GM18520 (cell line): ENCODE results near the gene SEBOX.

Experiments
- ATAC-seq: cut with Tn5 transposase; IDR thresholded peaks from one replicate; pipeline ENCODE4 v1.9.1; 2021; ENCODE audit not compliant: unreplicated experiment

Gene SEBOX

DNA sequence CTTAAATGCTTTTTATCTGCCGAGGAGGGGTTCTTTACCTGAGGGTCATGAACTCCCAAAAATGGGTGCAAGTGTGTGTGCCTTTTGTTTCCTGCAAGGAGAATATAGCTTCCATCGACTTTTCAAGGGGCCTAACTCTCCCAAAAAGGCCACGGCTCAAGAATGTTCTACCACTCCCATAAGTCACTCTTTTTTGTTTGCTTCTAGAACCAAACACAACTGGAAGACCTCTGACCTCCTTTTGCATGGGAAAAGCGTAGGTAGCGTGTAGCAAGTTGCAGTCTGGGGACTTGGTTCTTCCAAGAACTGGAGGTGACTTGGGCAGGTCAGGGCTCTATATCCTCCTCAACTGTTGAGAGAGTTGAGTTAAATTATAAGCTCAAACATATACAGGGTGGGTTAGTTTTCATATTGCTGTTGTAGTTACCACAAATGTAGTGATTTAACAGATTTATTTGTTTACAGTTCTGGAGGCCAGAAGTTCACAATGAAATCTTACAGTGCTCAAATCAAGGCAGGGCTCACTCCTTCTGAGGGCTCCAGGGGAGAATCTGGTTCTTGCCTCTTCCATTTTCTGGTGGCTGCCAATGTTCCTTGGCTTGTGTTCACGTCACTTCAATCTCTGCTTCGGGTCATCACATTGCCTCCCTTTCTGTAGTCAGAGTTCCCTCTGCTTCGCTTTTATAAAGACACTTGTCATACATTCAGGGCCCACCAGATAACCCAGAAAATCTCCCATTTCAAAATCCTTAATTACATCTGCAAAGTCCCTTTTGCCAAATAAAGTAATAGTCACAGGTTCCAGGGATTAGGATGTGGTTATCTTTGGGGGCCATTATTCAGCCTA is 44.6 kb downstream of the SEBOX start:
- ATAC-seq: no peak

- ATAC-seq: no peak
These were observed 45.4 kb downstream of the SEBOX start for GRCh38 chr17:28319598-28319935.

DNA sequence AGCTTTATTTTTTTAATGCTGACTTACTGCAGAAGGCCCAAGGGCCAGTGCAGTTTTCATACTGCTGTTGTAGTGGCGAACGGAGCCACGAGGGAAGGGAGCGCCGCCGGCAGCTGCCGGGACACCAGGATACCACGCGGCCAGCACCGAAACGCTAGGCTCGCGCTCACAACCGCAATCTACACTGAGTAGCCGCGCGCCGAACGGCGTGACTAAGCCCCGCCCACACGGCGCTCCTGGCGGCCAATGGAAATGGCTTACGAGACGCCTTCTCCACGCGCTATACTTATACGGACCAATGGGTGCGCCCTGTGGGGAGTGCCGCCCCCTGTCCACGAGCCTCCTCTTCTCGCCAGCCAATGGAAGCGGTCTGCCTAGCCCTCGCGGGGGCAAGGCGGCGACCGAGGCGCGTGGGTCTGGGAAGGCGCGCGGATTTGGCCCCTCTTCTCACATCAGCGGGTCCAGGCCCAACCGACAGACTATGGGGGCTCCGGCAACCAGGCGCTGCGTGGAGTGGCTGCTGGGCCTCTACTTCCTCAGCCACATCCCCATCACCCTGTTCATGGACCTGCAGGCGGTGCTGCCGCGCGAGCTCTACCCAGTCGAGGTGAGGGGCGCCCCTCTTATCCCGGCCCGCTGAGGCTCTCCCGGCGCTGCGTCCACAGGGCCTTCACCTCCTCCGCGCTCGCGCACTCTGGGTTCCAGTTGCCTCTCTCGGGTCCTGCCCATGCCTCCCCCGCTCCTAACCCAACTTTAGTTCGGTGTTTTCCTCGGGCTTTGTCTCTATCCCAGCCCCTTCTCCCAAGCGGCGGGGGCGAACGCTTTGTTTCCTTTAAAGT is 46.0 kb downstream of the SEBOX start, which contains the start of gene TMEM97:
Gene TMEM97, plus strand, starts transcription at position 442 of the 839 bp plus-strand sequence. Its CDS starts 40 bp downstream, at position 482.
- ATAC-seq: peak; percentile 95

DNA sequence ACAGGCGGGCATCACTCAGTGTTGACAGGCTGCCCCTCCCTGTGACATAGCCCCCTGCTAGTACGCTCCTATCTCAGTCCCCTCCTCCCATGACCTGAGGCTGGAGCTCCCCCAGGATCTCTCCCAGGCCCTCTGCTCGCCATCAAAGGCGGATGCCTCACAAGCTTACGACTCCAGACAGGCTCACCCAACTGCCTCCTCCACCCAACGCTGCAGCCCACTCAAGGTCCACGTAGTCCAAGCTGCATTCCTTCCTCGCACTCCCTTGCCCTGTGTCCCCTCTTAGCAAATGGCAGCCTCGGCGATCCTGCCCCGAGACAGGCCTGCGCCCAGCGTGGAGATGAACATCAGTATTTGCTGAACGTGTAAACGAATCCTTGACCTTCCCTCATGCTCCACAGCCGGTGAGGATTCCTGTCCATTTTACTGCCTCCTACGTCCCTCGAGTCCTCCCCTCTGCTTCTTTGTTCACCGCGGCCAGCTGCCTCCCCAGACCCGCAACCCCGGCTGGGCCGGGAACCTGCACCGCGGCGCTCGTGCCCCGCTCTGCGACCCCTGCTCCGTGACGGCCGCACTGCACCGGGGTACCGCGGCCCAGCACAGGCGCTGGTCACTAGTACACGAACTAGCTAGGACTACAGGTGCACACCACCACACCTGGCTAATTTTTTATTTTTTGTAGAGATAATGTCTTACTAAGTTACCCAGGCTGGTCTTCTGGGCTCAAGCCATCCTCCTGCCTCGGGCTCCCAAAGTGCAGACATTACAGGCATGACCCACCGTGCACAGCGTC is 46.8 kb downstream of the SEBOX start:
- no peak for ATAC-seq

- ATAC-seq: no peak
These were observed 47.7 kb downstream of the SEBOX start for GRCh38 chr17:28317099-28317965.

DNA sequence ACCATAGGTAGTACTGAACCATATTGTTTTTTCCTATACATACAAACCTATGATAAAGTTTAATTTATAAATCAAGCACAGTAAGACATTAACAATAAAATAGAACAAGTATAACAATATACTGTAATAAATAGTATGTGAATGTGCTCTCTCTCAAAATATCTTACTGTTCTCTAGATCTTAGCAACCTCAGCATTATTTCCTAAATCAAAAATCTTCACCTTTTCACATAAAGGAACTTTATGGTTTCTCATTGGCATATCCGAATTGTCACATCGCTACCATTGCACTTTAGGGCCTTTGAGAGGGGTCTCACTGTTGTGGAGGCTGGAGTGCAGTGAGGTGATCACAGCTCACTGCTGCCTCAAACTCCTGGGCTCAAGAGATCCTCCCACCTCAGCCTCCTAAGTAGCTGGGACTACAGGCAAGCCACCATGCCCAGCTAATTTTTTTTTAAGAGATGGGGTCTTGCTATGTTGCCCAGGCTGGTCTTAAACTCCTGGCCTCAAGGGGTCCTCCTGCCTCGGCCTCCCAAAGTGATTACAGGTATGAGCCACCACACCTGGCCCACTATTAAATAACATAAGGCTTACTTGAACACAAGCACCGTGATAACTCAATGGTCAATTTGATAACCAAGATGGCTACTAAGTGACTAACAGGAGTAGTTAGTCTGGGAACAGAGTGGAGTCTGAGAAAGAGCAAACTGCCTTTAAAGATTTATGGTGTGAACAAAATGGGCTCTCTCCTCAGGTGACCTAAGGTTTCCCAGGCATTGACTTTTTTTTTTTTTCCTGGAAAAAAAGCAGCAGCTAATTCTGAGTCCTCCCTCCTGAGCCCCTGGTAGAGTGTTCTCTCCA is 48.9 kb downstream of the SEBOX start:
- ATAC-seq: no peak

DNA sequence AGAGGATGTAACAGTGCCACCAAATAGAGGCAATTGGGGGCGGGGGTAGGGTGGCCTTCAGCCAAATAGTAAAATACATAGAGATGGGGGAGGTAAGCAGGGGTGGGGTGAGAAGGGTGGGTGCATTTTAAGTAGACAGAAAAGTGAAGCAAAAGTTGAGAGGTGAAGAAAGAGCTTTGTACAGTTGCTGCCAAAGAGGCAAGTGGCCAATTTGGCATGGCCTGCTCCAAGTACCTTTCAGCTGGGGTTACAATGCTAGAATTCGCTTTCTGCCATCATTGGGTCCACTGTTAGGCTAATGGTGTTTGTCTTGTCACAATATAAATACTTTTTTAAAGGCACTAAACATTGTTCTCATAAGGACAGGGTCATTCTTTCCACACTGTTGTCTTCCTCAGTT is 51.2 kb downstream of the SEBOX start:
- no peak for ATAC-seq
